H9 (cell line): ENCODE data around the gene ITPK1. TPM values are rescaled to one million over a fixed set of nuclear protein-coding genes. Genes with fewer than 3 reads are reported as not detected.

Experiments used
- DNase-seq: peaks from one replicate; pipeline ENCODE4 v3.0.0-alpha.2; 2017
- H2AFZ ChIP-seq: one replicate; pipeline ENCODE4 v1.6.1; 2013; ENCODE audit warnings: mild to moderate bottlenecking, low read length, control low read depth, moderate library complexity
- H2AK5ac ChIP-seq: 2 replicates; pipeline ENCODE4 v1.6.1; 2013; ENCODE audit warnings: low read length, control low read depth, mixed read lengths; ENCODE audit not compliant: insufficient read length
- H2BK120ac ChIP-seq: one replicate; pipeline ENCODE4 v1.6.1; 2013; ENCODE audit warnings: low read depth, mild to moderate bottlenecking, low read length, control low read depth, inconsistent platforms; ENCODE audit not compliant: poor library complexity, severe bottlenecking
- H2BK12ac ChIP-seq: 2 replicates; pipeline ENCODE4 v1.6.1; 2013; ENCODE audit warnings: low read length, control low read depth, mixed read lengths, low read depth; ENCODE audit not compliant: insufficient read length
- H2BK15ac ChIP-seq: 2 replicates; pipeline ENCODE4 v1.6.1; 2013; ENCODE audit warnings: low read depth, low read length, control low read depth
- H2BK20ac ChIP-seq: one replicate; pipeline ENCODE4 v1.6.1; 2013; ENCODE audit warnings: low read depth, mild to moderate bottlenecking, low read length, control low read depth, inconsistent platforms; ENCODE audit not compliant: poor library complexity, severe bottlenecking
- H2BK5ac ChIP-seq: 2 replicates; pipeline ENCODE4 v1.6.1; 2013; ENCODE audit warnings: low read length, control low read depth, mixed read lengths; ENCODE audit not compliant: insufficient read length
- H3K14ac ChIP-seq: 2 replicates; pipeline ENCODE4 v1.6.1; 2013; ENCODE audit warnings: low read length, control low read depth; ENCODE audit not compliant: insufficient read depth
- H3K18ac ChIP-seq: 2 replicates; pipeline ENCODE4 v1.6.1; 2013; ENCODE audit warnings: low read depth, mild to moderate bottlenecking, mixed read lengths, low read length, control low read depth; ENCODE audit not compliant: insufficient read length
- H3K23ac ChIP-seq: 2 replicates; pipeline ENCODE4 v1.6.1; 2013; ENCODE audit warnings: low read length, control low read depth, mixed read lengths, low read depth; ENCODE audit not compliant: insufficient read length
- H3K23me2 ChIP-seq: 2 replicates; pipeline ENCODE4 v1.6.1; 2013; ENCODE audit warnings: low read depth, mild to moderate bottlenecking, mixed read lengths, low read length, control low read depth; ENCODE audit not compliant: insufficient read length, poor library complexity, severe bottlenecking
- H3K27ac ChIP-seq: 2 replicates; pipeline ENCODE4 v1.5.1; 2013; ENCODE audit warnings: low read length, control low read depth, mixed read lengths, low read depth; ENCODE audit not compliant: insufficient read length
- H3K27me3 ChIP-seq: 2 replicates; pipeline ENCODE4 v1.6.1; 2013; ENCODE audit warnings: low read length, control low read depth, inconsistent platforms; ENCODE audit not compliant: insufficient read depth
- H3K4ac ChIP-seq: 2 replicates; pipeline ENCODE4 v1.6.1; 2013; ENCODE audit warnings: low read depth, mild to moderate bottlenecking, control low read depth, inconsistent platforms, low read length, moderate library complexity
- H3K4me1 ChIP-seq: 2 replicates; pipeline ENCODE4 v1.6.1; 2013; ENCODE audit warnings: low read length, control low read depth, inconsistent platforms; ENCODE audit not compliant: insufficient read depth
- H3K4me2 ChIP-seq: 2 replicates; pipeline ENCODE4 v1.6.1; 2013; ENCODE audit warnings: low read length, control low read depth, mixed read lengths; ENCODE audit not compliant: insufficient read length, insufficient read depth
- H3K56ac ChIP-seq: 2 replicates; pipeline ENCODE4 v1.6.1; 2013; ENCODE audit warnings: low read depth, mild to moderate bottlenecking, mixed read lengths, low read length, control low read depth; ENCODE audit not compliant: insufficient read length
- H3K79me1 ChIP-seq: 2 replicates; pipeline ENCODE4 v1.6.1; 2013; ENCODE audit warnings: low read depth, mild to moderate bottlenecking, moderate library complexity, low read length, control low read depth, inconsistent platforms; ENCODE audit not compliant: insufficient read depth, poor library complexity, severe bottlenecking
- H3K79me2 ChIP-seq: 2 replicates; pipeline ENCODE4 v1.6.1; 2013; ENCODE audit warnings: low read length, control low read depth, inconsistent platforms; ENCODE audit not compliant: insufficient read depth
- H3K9ac ChIP-seq: 2 replicates; pipeline ENCODE4 v1.6.1; 2013; ENCODE audit warnings: low read length, control low read depth, mixed read lengths; ENCODE audit not compliant: insufficient read length; ENCODE audit errors: extremely low read depth
- H3K9me3 ChIP-seq: one replicate; pipeline ENCODE4 v1.6.1; 2013; ENCODE audit warnings: low read depth, low read length, inconsistent platforms; ENCODE audit not compliant: control insufficient read depth
- H3T11ph ChIP-seq: one replicate; pipeline ENCODE4 v1.6.1; 2013; ENCODE audit warnings: mild to moderate bottlenecking, low read length, control low read depth, inconsistent platforms
- H4K20me1 ChIP-seq: one replicate; pipeline ENCODE4 v1.6.1; 2013; ENCODE audit not compliant: control insufficient read depth, insufficient read length, insufficient read depth
- H4K5ac ChIP-seq: 2 replicates; pipeline ENCODE4 v1.6.1; 2013; ENCODE audit warnings: low read depth, mild to moderate bottlenecking, mixed read lengths, low read length, control low read depth; ENCODE audit not compliant: insufficient read length
- H4K8ac ChIP-seq: replicated peaks from 2 replicates; pipeline ENCODE4 v1.6.1; 2013; ENCODE audit warnings: low read length, control low read depth, mixed read lengths, low read depth; ENCODE audit not compliant: insufficient read length
- H4K91ac ChIP-seq: 2 replicates; pipeline ENCODE4 v1.6.1; 2013; ENCODE audit warnings: low read depth, mild to moderate bottlenecking, moderate library complexity, mixed read lengths, low read length, control low read depth; ENCODE audit not compliant: insufficient read length
- H3K27ac Mint-ChIP-seq, 3 experiments: 2 replicates in 2 of 3; 3 replicates in 1 of 3; pipeline ENCODE4 v1.8.0; 2020 to 2021; ENCODE audit warnings: mixed read lengths in 3 of 3, mild to moderate bottlenecking in 1 of 3, moderate library complexity in 1 of 3
- H3K27me3 Mint-ChIP-seq: 2 replicates; pipeline ENCODE4 v1.8.0; 2021; ENCODE audit warnings: low read depth, mild to moderate bottlenecking, moderate library complexity, mixed read lengths
- H3K36me3 Mint-ChIP-seq, 3 experiments: 2 replicates in 2 of 3; 3 replicates in 1 of 3; pipeline ENCODE4 v1.8.0; 2020 to 2021; ENCODE audit warnings: low read depth in 3 of 3, mixed read lengths in 3 of 3; ENCODE audit not compliant: insufficient read depth in 1 of 3
- H3K4me1 Mint-ChIP-seq, 2 experiments: 2 replicates each; pipeline ENCODE4 v1.8.0; 2020; ENCODE audit warnings: mixed read lengths in 2 of 2
- H3K4me3 Mint-ChIP-seq, 2 experiments: 2 replicates in 1 of 2; 3 replicates in 1 of 2; pipeline ENCODE4 v1.8.0; 2020 to 2021; ENCODE audit warnings: mild to moderate bottlenecking in 2 of 2, mixed read lengths in 2 of 2, moderate library complexity in 1 of 2
- H3K9me3 Mint-ChIP-seq, 2 experiments: 2 replicates in 1 of 2; 3 replicates in 1 of 2; pipeline ENCODE4 v1.8.0; 2020; ENCODE audit warnings: mild to moderate bottlenecking in 2 of 2, mixed read lengths in 2 of 2, moderate library complexity in 1 of 2
- CTCF ChIP-seq: fragments of 200-600 bp; sonication (generic); conservative IDR thresholded peaks from 3 replicates; pipeline ENCODE4 v1.8.0; 2021; ENCODE audit warnings: antibody characterized with exemption, mild to moderate bottlenecking
- whole genome bisulfite sequencing: extraction: QIAGEN DNeasy Blood & Tissue Kit; methylation state at CpG from one replicate; pipeline ENCODE4 v1.1.7; 2013; ENCODE audit warnings: missing lambda C conversion rate, low lambda C conversion rate, mixed read lengths; ENCODE audit not compliant: insufficient read length; ENCODE audit errors: extremely low coverage; 5-methylcytosine and 5-hydroxymethylcytosine counted together
- total RNA-seq: library from RNA; stranded (reverse); gene quantifications from 2 replicates; pipeline ENCODE4 v1.2.1, GENCODE V29; 2021

The ITPK1 gene
- total RNA-seq, 1 experiment from 2014 or later, result 92.7 TPM

- Histone ChIP-seq H3K18ac (no peak overlapping the region), H2AK5ac (no peak overlapping the region), H4K20me1 (no peaks in the 10 kb centered on the region), H2AFZ (no peak overlapping the region), H2BK12ac (no peak overlapping the region), H3K79me1 (no peaks in the 10 kb centered on the region), H3K23ac (no peak overlapping the region), H4K91ac (no peak overlapping the region), H3K14ac (no peak overlapping the region), H3K9ac (no peak overlapping the region), H4K8ac (no peak overlapping the region), H3K4ac (no peak overlapping the region), H2BK15ac (no peak overlapping the region), H4K5ac (no peak overlapping the region), H2BK120ac (no peak overlapping the region), H3K9me3 (no peaks in the 10 kb centered on the region), H3K27ac (no peak overlapping the region), H3T11ph (no peak overlapping the region), H3K27me3 (no peaks in the 10 kb centered on the region), H3K79me2 (0 out of 2 replicates have a peak, but pooled peaks cover 2% of the 10 kb centered on the region), H3K4me1 (no peaks in the 10 kb centered on the region), H3K23me2 (no peaks in the 10 kb centered on the region), H3K4me2 (no peak overlapping the region), H2BK20ac (no peak overlapping the region), H3K56ac (no peak overlapping the region), H2BK5ac (no peak overlapping the region)
- Mint-ChIP-seq H3K36me3 (no peaks in the 10 kb centered on the region; a peak in 2 of 7 replicates), H3K4me1 (peaks cover 8 to 22% of the 10 kb centered on the region in 2 experiments; a peak in 3 of 4 replicates), H3K9me3 (no peaks in the 10 kb centered on the region), H3K4me3 (no peak overlapping the region), H3K27me3 (peaks cover 3% of the 10 kb centered on the region; the same call in 1 of the 2 replicates), H3K27ac (peak overlapping the region in 2 of 3 experiments; percentile 29 to 37; a peak in 2 of 7 replicates)
- TF ChIP-seq CTCF, result no peak
- no CpG with 5 or more reads among the region's 5 CpGs for WGBS
- DNase-seq, result no peak
Measured at GRCh38 chr14:93067088-93067487, 48.6 kb downstream of the ITPK1 start.
